ENCODE results near the gene NCOA7. TPM values are rescaled to one million over a fixed set of nuclear protein-coding genes. Genes with fewer than 3 reads are reported as not detected.

The NCOA7 gene
- total RNA-seq, 6 experiments from 2014 or later, result 11.4 to 71.8 (median 23.0) TPM

DNA sequence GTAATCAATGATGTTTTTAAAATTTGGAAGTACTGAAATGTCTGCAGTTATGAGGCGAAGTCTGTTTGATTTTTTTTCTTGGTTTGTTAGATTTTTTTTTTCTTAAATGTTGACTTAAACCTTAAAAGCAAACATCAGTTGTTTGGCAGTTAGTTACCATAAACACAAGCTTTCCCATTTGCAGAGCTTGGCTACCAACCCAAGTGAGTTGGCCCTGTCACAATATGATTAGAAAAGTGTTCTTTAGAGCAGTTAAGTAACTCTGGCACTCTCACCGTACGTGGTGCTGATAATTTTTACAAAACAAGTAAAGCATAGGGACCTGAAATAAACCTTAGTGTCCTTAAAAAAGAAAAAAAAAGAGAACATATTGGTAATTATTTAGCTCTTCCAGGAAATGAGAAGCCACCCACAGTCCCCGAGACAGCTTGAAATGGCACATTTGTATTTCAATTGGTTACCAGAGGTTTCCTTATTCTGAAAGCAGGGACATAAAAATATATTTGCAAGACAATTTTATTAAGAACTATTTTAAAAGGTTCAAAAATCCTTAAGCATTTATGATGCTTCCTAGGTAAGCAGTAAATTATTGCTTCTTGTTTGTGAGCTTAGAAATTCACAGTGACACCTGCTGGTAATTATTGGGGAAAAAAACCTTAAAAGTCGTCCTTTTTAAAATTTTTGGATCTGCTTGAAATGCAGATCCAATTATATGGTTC is 37.4 kb upstream of the NCOA7 start:
- DNase-seq, result peak in 2 of 3 donors; percentile 52 to 76
- WGBS (ENCODE audit: insufficient coverage, low coverage, low lambda C conversion rate, missing lambda C conversion rate), result 24% methylated on average over 5 of the region's 5 CpGs

DNA sequence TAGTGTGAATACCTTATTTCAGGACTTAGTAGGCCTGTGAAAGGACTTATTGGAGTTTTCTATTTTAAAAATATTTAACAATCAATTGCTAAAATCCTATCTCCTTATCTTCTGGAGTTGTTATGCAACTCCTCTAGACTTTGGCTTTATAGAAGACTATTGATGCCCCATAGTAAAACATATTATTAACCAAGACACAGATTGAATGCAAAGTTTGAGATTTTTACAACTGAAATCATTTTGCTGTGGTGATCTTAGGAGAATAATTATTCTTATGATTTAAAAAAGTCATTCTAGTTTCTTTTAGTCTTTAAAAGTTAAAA is 36.9 kb upstream of the NCOA7 start:
- H3K4me1 ChIP-seq, result peaks cover 0 to 32% (median 4%) of the 10 kb centered on the region in 4 donors
- ATAC-seq (no peak), DNase-seq (no peak)
- TF ChIP-seq POLR2A (IDR thresholded peaks at IDR 0.05), result no peak
- TF ChIP-seq, protein P1, sequence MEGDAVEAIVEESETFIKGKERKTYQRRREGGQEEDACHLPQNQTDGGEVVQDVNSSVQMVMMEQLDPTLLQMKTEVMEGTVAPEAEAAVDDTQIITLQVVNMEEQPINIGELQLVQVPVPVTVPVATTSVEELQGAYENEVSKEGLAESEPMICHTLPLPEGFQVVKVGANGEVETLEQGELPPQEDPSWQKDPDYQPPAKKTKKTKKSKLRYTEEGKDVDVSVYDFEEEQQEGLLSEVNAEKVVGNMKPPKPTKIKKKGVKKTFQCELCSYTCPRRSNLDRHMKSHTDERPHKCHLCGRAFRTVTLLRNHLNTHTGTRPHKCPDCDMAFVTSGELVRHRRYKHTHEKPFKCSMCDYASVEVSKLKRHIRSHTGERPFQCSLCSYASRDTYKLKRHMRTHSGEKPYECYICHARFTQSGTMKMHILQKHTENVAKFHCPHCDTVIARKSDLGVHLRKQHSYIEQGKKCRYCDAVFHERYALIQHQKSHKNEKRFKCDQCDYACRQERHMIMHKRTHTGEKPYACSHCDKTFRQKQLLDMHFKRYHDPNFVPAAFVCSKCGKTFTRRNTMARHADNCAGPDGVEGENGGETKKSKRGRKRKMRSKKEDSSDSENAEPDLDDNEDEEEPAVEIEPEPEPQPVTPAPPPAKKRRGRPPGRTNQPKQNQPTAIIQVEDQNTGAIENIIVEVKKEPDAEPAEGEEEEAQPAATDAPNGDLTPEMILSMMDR (IDR thresholded peaks at IDR 0.05), result no peak
- no peak overlapping the region for H3K4me3 ChIP-seq
- intact Hi-C loops (cut with DNase I), result no loop called here
- H3K9me3 ChIP-seq, result no peaks in the 10 kb centered on the region
- H3K27me3 ChIP-seq, result no peaks in the 10 kb centered on the region
- no peaks in the 10 kb centered on the region for H3K36me3 ChIP-seq
- peak overlapping the region in 2 of 3 donors; percentile 67 to 71 for H3K27ac ChIP-seq

More for the DNA sequence above, 37.4 kb upstream of the NCOA7 start:
- intact Hi-C loops (cut with DNase I), result no loop called here
- Histone ChIP-seq H3K27me3 (no peaks in the 10 kb centered on the region), H3K4me1 (peaks cover 0 to 32% (median 4%) of the 10 kb centered on the region in 4 donors), H3K36me3 (no peaks in the 10 kb centered on the region), H3K9me3 (no peaks in the 10 kb centered on the region), H3K4me3 (peak overlapping the region in 1 of 3 donors; percentile 23), H3K27ac (peak overlapping the region; percentile 16 to 71 (median 67))
- ATAC-seq, result peak; percentile 9 to 59 (median 31)
- TF ChIP-seq, protein P1 (IDR thresholded peaks at IDR 0.05), result peak; percentile 41 to 62 (median 56)
- TF ChIP-seq POLR2A (IDR thresholded peaks at IDR 0.05), result no peak

DNA sequence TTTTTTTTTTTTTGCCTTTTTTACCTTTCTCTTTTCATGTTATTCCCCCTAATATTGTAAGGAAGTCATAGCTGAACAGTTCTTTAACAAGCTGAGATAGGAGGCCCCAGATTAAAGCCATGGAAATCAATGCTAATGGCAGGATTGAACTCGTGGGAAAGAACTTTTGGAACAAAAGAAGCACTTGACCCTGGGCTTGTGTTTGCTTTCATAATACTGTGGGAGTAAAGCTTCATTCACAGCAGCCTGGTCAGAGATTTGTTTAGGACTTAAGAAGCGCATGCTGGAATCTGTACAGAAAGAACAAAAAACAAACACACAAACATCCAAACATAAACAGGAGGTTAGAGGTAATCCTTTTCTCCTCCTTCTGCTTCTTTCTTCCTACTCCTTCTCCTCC is 36.2 kb upstream of the NCOA7 start:
- DNase-seq (no peak), ATAC-seq (no peak)
- Histone ChIP-seq H3K4me3 (no peak overlapping the region), H3K27ac (no peak overlapping the region), H3K4me1 (peaks cover 0 to 32% (median 4%) of the 10 kb centered on the region in 4 donors), H3K36me3 (peaks cover 0 to 6% (median 0%) of the 10 kb centered on the region in 4 donors), H3K27me3 (no peaks in the 10 kb centered on the region), H3K9me3 (no peaks in the 10 kb centered on the region)
- intact Hi-C loops (cut with DNase I), result no loop called here
- WGBS (ENCODE audit: insufficient coverage, low coverage, low lambda C conversion rate, missing lambda C conversion rate), result 31% methylated on average over 2 of the region's 2 CpGs
- TF ChIP-seq, protein P1 (IDR thresholded peaks at IDR 0.05), result no peak
- no peak for TF ChIP-seq POLR2A (IDR thresholded peaks at IDR 0.05)

DNA sequence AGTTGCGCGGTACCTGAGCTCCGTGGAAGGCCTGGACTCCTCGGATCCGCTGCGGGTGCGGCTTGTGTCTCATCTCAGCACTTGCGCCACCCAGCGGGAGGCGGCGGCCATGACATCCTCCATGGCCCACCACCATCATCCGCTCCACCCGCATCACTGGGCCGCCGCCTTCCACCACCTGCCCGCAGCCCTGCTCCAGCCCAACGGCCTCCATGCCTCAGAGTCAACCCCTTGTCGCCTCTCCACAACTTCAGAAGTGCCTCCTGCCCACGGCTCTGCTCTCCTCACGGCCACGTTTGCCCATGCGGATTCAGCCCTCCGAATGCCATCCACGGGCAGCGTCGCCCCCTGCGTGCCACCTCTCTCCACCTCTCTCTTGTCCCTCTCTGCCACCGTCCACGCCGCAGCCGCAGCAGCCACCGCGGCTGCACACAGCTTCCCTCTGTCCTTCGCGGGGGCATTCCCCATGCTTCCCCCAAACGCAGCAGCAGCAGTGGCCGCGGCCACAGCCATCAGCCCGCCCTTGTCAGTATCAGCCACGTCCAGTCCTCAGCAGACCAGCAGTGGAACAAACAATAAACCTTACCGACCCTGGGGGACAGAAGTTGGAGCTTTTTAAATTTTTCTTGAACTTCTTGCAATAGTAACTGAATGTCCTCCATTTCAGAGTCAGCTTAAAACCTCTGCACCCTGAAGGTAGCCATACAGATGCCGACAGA is 31.4 kb upstream of the NCOA7 start:
- H3K27ac ChIP-seq, result no peak overlapping the region
- peaks cover 0 to 4% (median 2%) of the 10 kb centered on the region in 4 donors for H3K4me1 ChIP-seq
- intact Hi-C loops (cut with DNase I), result no loop called here
- 88% methylated on average over 25 of the region's 42 CpGs for WGBS (ENCODE audit: insufficient coverage, low coverage, low lambda C conversion rate, missing lambda C conversion rate)
- H3K27me3 ChIP-seq, result no peaks in the 10 kb centered on the region
- no peak for TF ChIP-seq POLR2A (IDR thresholded peaks at IDR 0.05)
- TF ChIP-seq, protein P1 (IDR thresholded peaks at IDR 0.05), result peak in 1 of 4 donors; percentile 10
- H3K9me3 ChIP-seq, result no peaks in the 10 kb centered on the region
- DNase-seq, result peak in 1 of 3 donors; percentile 55
- peaks cover 0 to 8% (median 0%) of the 10 kb centered on the region in 4 donors for H3K36me3 ChIP-seq
- no peak overlapping the region for H3K4me3 ChIP-seq
- ATAC-seq, result peak in 1 of 4 donors; percentile 31

Data from right lobe of liver (tissue), 6 donors.